Lower lobe of right lung (tissue), 2 donors: ENCODE data around the gene IL5RA. TPM values are rescaled to one million over a fixed set of nuclear protein-coding genes. Genes with fewer than 3 reads are reported as not detected.

Experiments used
- ATAC-seq, 2 donors: fragments of 200-7000 bp; cut with Tn5 transposase; one replicate each; pipeline ENCODE4 v1.9.1; 2020 to 2022; ENCODE audit warnings: mild to moderate bottlenecking in 2 of 2, moderate library complexity in 2 of 2
- DNase-seq: peaks from one replicate; pipeline ENCODE4 v3.0.0-alpha.2; 2020
- H3K27ac ChIP-seq: fragments of 200-600 bp; one replicate; pipeline ENCODE4 v1.8.0; 2022
- H3K27me3 ChIP-seq: fragments of 200-600 bp; one replicate; pipeline ENCODE4 v1.8.0; 2022; ENCODE audit warnings: low read depth
- H3K36me3 ChIP-seq: fragments of 200-600 bp; one replicate; pipeline ENCODE4 v1.8.0; 2022; ENCODE audit warnings: mild to moderate bottlenecking
- H3K4me1 ChIP-seq: fragments of 200-600 bp; one replicate; pipeline ENCODE4 v1.8.0; 2022
- H3K4me3 ChIP-seq: fragments of 200-600 bp; one replicate; pipeline ENCODE4 v1.8.0; 2022; ENCODE audit warnings: mild to moderate bottlenecking
- H3K9me3 ChIP-seq: fragments of 200-600 bp; one replicate; pipeline ENCODE4 v1.8.0; 2022
- CTCF ChIP-seq: fragments of 200-600 bp; IDR thresholded peaks from one replicate; pipeline ENCODE4 v1.8.0; 2022; ENCODE audit warnings: antibody characterized with exemption, mild to moderate bottlenecking
- intact Hi-C: fragments of 100-400 bp; cut with DNase I; formaldehyde crosslinking; loops from one replicate; pipeline ENCODE4 v1.11.0; 2022
- total RNA-seq: library from RNA; stranded (reverse); fragmentation: NEBNext Ultra II Directional; extraction: Animal tissue kit (Norgen Biotek cat#: 25700); gene quantifications from one replicate; pipeline ENCODE4 v1.2.1, GENCODE V29; 2021
- donor health status: DM: no; HTN: yes; CAD: no; lungs with severe emphysema.

IL5RA gene
- total RNA-seq, 1 donor from 2014 or later = 5.6 TPM

GRCh38 chr3:3097958-3098357 lies 12.2 kb downstream of the IL5RA start:
- Histone ChIP-seq H3K36me3 (no peaks in the 10 kb centered on the region), H3K4me1 (no peaks in the 10 kb centered on the region), H3K27ac (no peak overlapping the region), H3K27me3 (no peaks in the 10 kb centered on the region), H3K9me3 (no peaks in the 10 kb centered on the region), H3K4me3 (no peak overlapping the region)
- no peak for DNase-seq
- ATAC-seq = no peak
- intact Hi-C loops = no loop called here
- TF ChIP-seq CTCF = no peak

GRCh38 chr3:3089017-3089416 lies 21.2 kb downstream of the IL5RA start:
- H3K36me3 ChIP-seq = no peaks in the 10 kb centered on the region
- no peaks in the 10 kb centered on the region for H3K4me1 ChIP-seq
- no peaks in the 10 kb centered on the region for H3K9me3 ChIP-seq
- no peak overlapping the region for H3K27ac ChIP-seq
- no peak for DNase-seq
- no peak overlapping the region for H3K4me3 ChIP-seq
- no peak for TF ChIP-seq CTCF
- intact Hi-C loops = no loop called here
- ATAC-seq = no peak
- no peaks in the 10 kb centered on the region for H3K27me3 ChIP-seq

GRCh38 chr3:3087716-3088465 lies 22.3 kb downstream of the IL5RA start:
- no peaks in the 10 kb centered on the region for H3K4me1 ChIP-seq
- no peak for TF ChIP-seq CTCF
- intact Hi-C loops = no loop called here

GRCh38 chr3:3087279-3087678 lies 22.9 kb downstream of the IL5RA start:
- Histone ChIP-seq H3K27ac (no peak overlapping the region), H3K27me3 (no peaks in the 10 kb centered on the region), H3K4me1 (no peaks in the 10 kb centered on the region), H3K4me3 (no peak overlapping the region), H3K36me3 (no peaks in the 10 kb centered on the region), H3K9me3 (no peaks in the 10 kb centered on the region)
- ATAC-seq = no peak
- TF ChIP-seq CTCF = no peak
- intact Hi-C loops = no loop called here
- DNase-seq = no peak

More at GRCh38 chr3:3087716-3088465, 22.3 kb downstream of the IL5RA start:
- no peaks in the 10 kb centered on the region for H3K27me3 ChIP-seq
- ATAC-seq = no peak
- H3K4me3 ChIP-seq = no peak overlapping the region
- H3K27ac ChIP-seq = no peak overlapping the region
- DNase-seq = no peak
- no peaks in the 10 kb centered on the region for H3K36me3 ChIP-seq
- H3K9me3 ChIP-seq = no peaks in the 10 kb centered on the region

GRCh38 chr3:3086239-3086638 lies 23.9 kb downstream of the IL5RA start:
- Histone ChIP-seq H3K4me3 (no peak overlapping the region), H3K9me3 (no peaks in the 10 kb centered on the region), H3K36me3 (no peaks in the 10 kb centered on the region), H3K4me1 (no peaks in the 10 kb centered on the region), H3K27ac (no peak overlapping the region), H3K27me3 (no peaks in the 10 kb centered on the region)
- DNase-seq (no peak), ATAC-seq (no peak)
- intact Hi-C loops = no loop called here
- no peak for TF ChIP-seq CTCF
